ENCODE data around the gene OLFML1.

GRCh38 chr11:7511401-7511800 is 26.1 kb downstream of the OLFML1 start:
- TF ChIP-seq CTCF (IDR thresholded peaks at IDR 0.05 in 4 of 5, conservative IDR thresholded peaks at IDR 0.05 in 1 of 5) = no peak
- TF ChIP-seq POLR2A (IDR thresholded peaks at IDR 0.05) = peak in 1 of 2 donors; percentile 38

All from gastrocnemius medialis (tissue), 4 donors.